GM18519 (cell line): ENCODE measurements around the gene MDH2.
"Not testable (repeated sequence)": the region's sequence is repeated elsewhere in the genome, so short reads cannot be mapped to it uniquely, and the experiment has no call there.

ENCODE experiments used
- ATAC-seq: cut with Tn5 transposase; IDR thresholded peaks from one replicate; pipeline ENCODE4 v1.9.1; 2021; ENCODE audit warnings: mild to moderate bottlenecking, moderate library complexity; ENCODE audit not compliant: unreplicated experiment, low FRiP score

MDH2 gene

GRCh38 chr7:76047811-76048667, at the start of gene MDH2, which contains the start of gene STYXL1:
TSS of gene MDH2 (plus strand) at chr7:76048106. CDS start at chr7:76048161, 55 bp downstream.
TSS of gene STYXL1 (minus strand) at chr7:76048000. CDS start at chr7:76030523, 17,477 bp downstream.
- peak; percentile 88 for ATAC-seq

GRCh38 chr7:76000566-76000965, 47.3 kb upstream of the MDH2 start:
- no peak for ATAC-seq

- no peak for ATAC-seq
Measured at GRCh38 chr7:76002139-76002538, 45.8 kb upstream of the MDH2 start.

- no peak for ATAC-seq
Measured at GRCh38 chr7:76002822-76003221, 45.1 kb upstream of the MDH2 start.

- no peak for ATAC-seq
Measured at GRCh38 chr7:76003351-76003750, 44.6 kb upstream of the MDH2 start.

- ATAC-seq: not testable (repeated sequence)
Measured at GRCh38 chr7:76005004-76005403, 42.9 kb upstream of the MDH2 start.

- ATAC-seq: no peak
Measured at GRCh38 chr7:76008156-76008687, 39.7 kb upstream of the MDH2 start.

- no peak for ATAC-seq
Measured at GRCh38 chr7:76009672-76010600, 38.0 kb upstream of the MDH2 start.

GRCh38 chr7:76011442-76011861, 36.5 kb upstream of the MDH2 start:
- no peak for ATAC-seq

- no peak for ATAC-seq
Measured at GRCh38 chr7:76016191-76016947, 31.5 kb upstream of the MDH2 start.

- ATAC-seq: not testable (repeated sequence)
Measured at GRCh38 chr7:76018520-76018919, 29.4 kb upstream of the MDH2 start.

GRCh38 chr7:76020031-76020714, 27.7 kb upstream of the MDH2 start:
- ATAC-seq: no peak

GRCh38 chr7:76022026-76022780, 25.7 kb upstream of the MDH2 start:
- ATAC-seq: no peak

GRCh38 chr7:76023002-76023401, 24.9 kb upstream of the MDH2 start:
- ATAC-seq: no peak

GRCh38 chr7:76029682-76030081, 18.2 kb upstream of the MDH2 start:
- not testable (repeated sequence) for ATAC-seq

GRCh38 chr7:76031964-76032363, 15.9 kb upstream of the MDH2 start:
- ATAC-seq: no peak

GRCh38 chr7:76037310-76037709, 10.6 kb upstream of the MDH2 start:
- no peak for ATAC-seq

GRCh38 chr7:76040126-76040525, 7.8 kb upstream of the MDH2 start:
- ATAC-seq: no peak

GRCh38 chr7:76044375-76044865, 3.5 kb upstream of the MDH2 start:
- no peak for ATAC-seq
